Measurements from ENCODE around the gene CSE1L. TPM values are rescaled to one million over a fixed set of nuclear protein-coding genes. Genes with fewer than 3 reads are reported as not detected.
A peak's percentile ranks its signal among the peaks of the same experiment; 100 is the strongest.
"Not testable (repeated sequence)": the region's sequence is repeated elsewhere in the genome, so short reads cannot be mapped to it uniquely, and the experiment has no call there.

Gene CSE1L
- total RNA-seq, 4 donors from 2014 or later = 35.8 to 55.6 (median 42.2) TPM

- peaks cover 0 to 82% of the 10 kb centered on the region in 2 donors for H3K36me3 ChIP-seq
These were observed 76.8 kb downstream of the CSE1L start for GRCh38 chr20:49122920-49123319.

GRCh38 chr20:49123982-49124381 lies 77.9 kb downstream of the CSE1L start:
- Histone ChIP-seq H3K36me3 (peaks cover 0 to 76% of the 10 kb centered on the region in 2 donors), H3K27ac (no peak overlapping the region)
- ATAC-seq = no peak

More at GRCh38 chr20:49122920-49123319, 76.8 kb downstream of the CSE1L start:
- no peaks in the 10 kb centered on the region for H3K27me3 ChIP-seq
- no peak overlapping the region for H3K4me3 ChIP-seq
- no peaks in the 10 kb centered on the region for H3K4me1 ChIP-seq
- no peak overlapping the region for H3K27ac ChIP-seq
- no peak for ATAC-seq
- no peak for TF ChIP-seq CTCF (IDR thresholded peaks at IDR 0.05)
- no peak for TF ChIP-seq EP300 (IDR thresholded peaks at IDR 0.05)
- no peak for TF ChIP-seq POLR2A (IDR thresholded peaks at IDR 0.05)
- no peak for TF ChIP-seq POLR2AphosphoS5 (IDR thresholded peaks at IDR 0.05)
- H3K9me3 ChIP-seq = no peaks in the 10 kb centered on the region
- 94% methylated on average over 13 of the region's 13 CpGs; no CpG with 5 or more reads in 1 of the 2 donors for WGBS, 2 donors (ENCODE audit: low coverage in 1 of 2)

GRCh38 chr20:49132995-49133478 lies 86.9 kb downstream of the CSE1L start:
- H3K9me3 ChIP-seq = no peaks in the 10 kb centered on the region
- TF ChIP-seq POLR2A (IDR thresholded peaks at IDR 0.05) = no peak
- peak; percentile 47 to 72 (median 66) for TF ChIP-seq CTCF (IDR thresholded peaks at IDR 0.05)
- peaks cover 0 to 15% (median 3%) of the 10 kb centered on the region in 3 donors for H3K4me1 ChIP-seq
- ATAC-seq = peak; percentile 72
- WGBS, 2 donors (ENCODE audit: low coverage in 1 of 2) = 2 to 3% methylated on average over 3 of the region's 5 CpGs
- H3K4me3 ChIP-seq = no peak overlapping the region
- peaks cover 0 to 58% of the 10 kb centered on the region in 2 donors for H3K36me3 ChIP-seq
- H3K27me3 ChIP-seq = no peaks in the 10 kb centered on the region
- peak overlapping the region in 3 of 4 donors; percentile 51 to 62 (median 52) for H3K27ac ChIP-seq

More at GRCh38 chr20:49123982-49124381, 77.9 kb downstream of the CSE1L start:
- H3K9me3 ChIP-seq = no peaks in the 10 kb centered on the region
- TF ChIP-seq CTCF (IDR thresholded peaks at IDR 0.05) = no peak
- no peak for TF ChIP-seq POLR2A (IDR thresholded peaks at IDR 0.05)
- no peak for TF ChIP-seq EP300 (IDR thresholded peaks at IDR 0.05)
- TF ChIP-seq POLR2AphosphoS5 (IDR thresholded peaks at IDR 0.05) = no peak
- no peak overlapping the region for H3K4me3 ChIP-seq
- 95% methylated on average over 7 of the region's 10 CpGs; no CpG with 5 or more reads in 1 of the 2 donors for WGBS, 2 donors (ENCODE audit: low coverage in 1 of 2)
- H3K4me1 ChIP-seq = no peaks in the 10 kb centered on the region
- no peaks in the 10 kb centered on the region for H3K27me3 ChIP-seq

GRCh38 chr20:49133571-49133970 lies 87.5 kb downstream of the CSE1L start:
- Histone ChIP-seq H3K4me3 (no peak overlapping the region), H3K27ac (peak overlapping the region in 3 of 4 donors; percentile 51 to 62 (median 52)), H3K36me3 (peaks cover 0 to 58% of the 10 kb centered on the region in 2 donors), H3K4me1 (peaks cover 0 to 15% (median 3%) of the 10 kb centered on the region in 3 donors), H3K9me3 (no peaks in the 10 kb centered on the region), H3K27me3 (no peaks in the 10 kb centered on the region)
- TF ChIP-seq POLR2A (IDR thresholded peaks at IDR 0.05) (no peak), POLR2AphosphoS5 (IDR thresholded peaks at IDR 0.05) (no peak), EP300 (IDR thresholded peaks at IDR 0.05) (no peak), CTCF (IDR thresholded peaks at IDR 0.05) (no peak)
- no peak for ATAC-seq
- 67 to 69% methylated on average over 2 to 3 of the region's 3 CpGs for WGBS, 2 donors (ENCODE audit: low coverage in 1 of 2)

- 73 to 76% methylated on average over 8 of the region's 8 CpGs for WGBS, 2 donors (ENCODE audit: low coverage in 1 of 2)
- Histone ChIP-seq H3K36me3 (peaks cover 0 to 66% of the 10 kb centered on the region in 2 donors), H3K4me1 (peaks cover 0 to 15% (median 3%) of the 10 kb centered on the region in 3 donors)
- not testable (repeated sequence) for H3K9me3 ChIP-seq, ATAC-seq, H3K27me3 ChIP-seq, H3K4me3 ChIP-seq, H3K27ac ChIP-seq
These were observed 88.7 kb downstream of the CSE1L start for GRCh38 chr20:49134797-49135196.
